ENCODE data around the gene F9. TPM values are rescaled to one million over a fixed set of nuclear protein-coding genes. Genes with fewer than 3 reads are reported as not detected.

The F9 gene
- total and polyA plus RNA-seq, 2 donors from 2014 or later = not detected

- intact Hi-C loops (cut with DNase I) = no loop called here
- no peak for TF ChIP-seq CTCF (IDR thresholded peaks at IDR 0.05; ENCODE audit: borderline replicate concordance, extremely low read depth, insufficient read depth)
Observed at GRCh38 chrX:139563251-139563650, 32.7 kb downstream of the F9 start.

GRCh38 chrX:139566981-139567380 lies 36.4 kb downstream of the F9 start:
- intact Hi-C loops (cut with DNase I) = no loop called here
- FAIRE-seq = no peak
- no peak for DNase-seq
- H3K27me3 ChIP-seq (ENCODE audit: control insufficient read depth, insufficient read depth, low read length) = no peaks in the 10 kb centered on the region
- no peak overlapping the region for H3K4me3 ChIP-seq (ENCODE audit: low read length in 3 of 3)
- no peak overlapping the region for H3K27ac ChIP-seq (ENCODE audit: low read depth in 2 of 2, low read length in 2 of 2)
- no peaks in the 10 kb centered on the region for H3K9me3 ChIP-seq (ENCODE audit: control insufficient read depth in 2 of 3, insufficient read depth in 1 of 3, low read length in 3 of 3)
- no peak overlapping the region for H3K9ac ChIP-seq (ENCODE audit: low read length in 3 of 3)
- H3K36me3 ChIP-seq (ENCODE audit: control insufficient read depth in 2 of 3, insufficient read depth in 3 of 3, low read length in 3 of 3) = no peaks in the 10 kb centered on the region
- H3K4me1 ChIP-seq (ENCODE audit: control insufficient read depth in 2 of 3, insufficient read depth in 2 of 3, low read depth in 1 of 3, low read length in 3 of 3) = no peaks in the 10 kb centered on the region
- TF ChIP-seq CTCF (IDR thresholded peaks at IDR 0.05; ENCODE audit: borderline replicate concordance, extremely low read depth, insufficient read depth) = no peak

More at GRCh38 chrX:139563251-139563650, 32.7 kb downstream of the F9 start:
- Histone ChIP-seq H3K27ac (ENCODE audit: low read depth in 2 of 2, low read length in 2 of 2) (no peak overlapping the region), H3K4me3 (ENCODE audit: low read length in 3 of 3) (no peak overlapping the region), H3K9ac (ENCODE audit: low read length in 3 of 3) (no peak overlapping the region), H3K4me1 (ENCODE audit: control insufficient read depth in 2 of 3, insufficient read depth in 2 of 3, low read depth in 1 of 3, low read length in 3 of 3) (no peaks in the 10 kb centered on the region), H3K27me3 (ENCODE audit: control insufficient read depth, insufficient read depth, low read length) (no peaks in the 10 kb centered on the region), H3K36me3 (ENCODE audit: control insufficient read depth in 2 of 3, insufficient read depth in 3 of 3, low read length in 3 of 3) (no peaks in the 10 kb centered on the region), H3K9me3 (ENCODE audit: control insufficient read depth in 2 of 3, insufficient read depth in 1 of 3, low read length in 3 of 3) (no peaks in the 10 kb centered on the region)
- FAIRE-seq (no peak), DNase-seq (no peak)

GRCh38 chrX:139581068-139581467 lies 50.5 kb downstream of the F9 start:
- DNase-seq (no peak), FAIRE-seq (no peak)
- H3K27me3 ChIP-seq (ENCODE audit: control insufficient read depth, insufficient read depth, low read length) = peaks cover 2% of the 10 kb centered on the region
- H3K9ac ChIP-seq (ENCODE audit: low read length in 3 of 3) = no peak overlapping the region
- no peak for TF ChIP-seq CTCF (IDR thresholded peaks at IDR 0.05; ENCODE audit: borderline replicate concordance, extremely low read depth, insufficient read depth)
- no peak overlapping the region for H3K4me3 ChIP-seq (ENCODE audit: low read length in 3 of 3)
- H3K27ac ChIP-seq (ENCODE audit: low read depth in 2 of 2, low read length in 2 of 2) = no peak overlapping the region
- intact Hi-C loops (cut with DNase I) = no loop called here
- H3K4me1 ChIP-seq (ENCODE audit: control insufficient read depth in 2 of 3, insufficient read depth in 2 of 3, low read depth in 1 of 3, low read length in 3 of 3) = no peaks in the 10 kb centered on the region
- no peaks in the 10 kb centered on the region for H3K36me3 ChIP-seq (ENCODE audit: control insufficient read depth in 2 of 3, insufficient read depth in 3 of 3, low read length in 3 of 3)
- H3K9me3 ChIP-seq (ENCODE audit: control insufficient read depth in 2 of 3, insufficient read depth in 1 of 3, low read length in 3 of 3) = no peaks in the 10 kb centered on the region

GRCh38 chrX:139585613-139586012 lies 55.1 kb downstream of the F9 start:
- no peak for DNase-seq
- H3K4me1 ChIP-seq (ENCODE audit: control insufficient read depth in 2 of 3, insufficient read depth in 2 of 3, low read depth in 1 of 3, low read length in 3 of 3) = no peaks in the 10 kb centered on the region
- FAIRE-seq = no peak
- H3K9ac ChIP-seq (ENCODE audit: low read length in 3 of 3) = no peak overlapping the region
- no peaks in the 10 kb centered on the region for H3K9me3 ChIP-seq (ENCODE audit: control insufficient read depth in 2 of 3, insufficient read depth in 1 of 3, low read length in 3 of 3)
- no peaks in the 10 kb centered on the region for H3K27me3 ChIP-seq (ENCODE audit: control insufficient read depth, insufficient read depth, low read length)
- H3K36me3 ChIP-seq (ENCODE audit: control insufficient read depth in 2 of 3, insufficient read depth in 3 of 3, low read length in 3 of 3) = no peaks in the 10 kb centered on the region
- no peak for TF ChIP-seq CTCF (IDR thresholded peaks at IDR 0.05; ENCODE audit: borderline replicate concordance, extremely low read depth, insufficient read depth)
- H3K4me3 ChIP-seq (ENCODE audit: low read length in 3 of 3) = no peak overlapping the region
- no peak overlapping the region for H3K27ac ChIP-seq (ENCODE audit: low read depth in 2 of 2, low read length in 2 of 2)
- intact Hi-C loops (cut with DNase I) = no loop called here
